ENCODE data around the gene SERPINA5.

Gene SERPINA5

DNA sequence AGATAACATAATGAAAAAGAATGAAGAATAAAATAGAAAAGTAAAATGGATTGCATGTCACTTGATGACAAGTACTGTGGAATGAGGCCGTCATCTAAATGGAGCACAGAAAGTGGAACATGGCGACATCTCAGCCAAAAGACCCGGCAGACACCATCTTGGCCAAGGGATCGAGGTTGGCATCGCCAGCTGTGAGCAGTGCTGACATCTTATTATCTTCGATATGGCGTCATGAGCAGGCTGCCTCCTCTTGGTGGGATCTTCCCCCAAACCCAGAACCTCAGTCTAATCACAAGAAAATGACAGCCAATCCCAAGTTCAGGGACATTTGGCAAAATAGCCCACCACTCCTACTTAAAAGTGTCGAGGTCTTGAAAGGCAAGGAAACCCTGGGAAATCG, 15.1 kb downstream of the SERPINA5 start:
- Mint-ChIP-seq H3K9me3 (no peaks in the 10 kb centered on the region), H3K36me3 (ENCODE audit: low read depth) (no peaks in the 10 kb centered on the region), H3K27ac (no peak overlapping the region), H3K4me1 (peaks cover 52% of the 10 kb centered on the region), H3K4me3 (no peak overlapping the region), H3K27me3 (ENCODE audit: low read depth, poor library complexity) (peaks cover 17% of the 10 kb centered on the region)
- TF ChIP-seq, protein P1, sequence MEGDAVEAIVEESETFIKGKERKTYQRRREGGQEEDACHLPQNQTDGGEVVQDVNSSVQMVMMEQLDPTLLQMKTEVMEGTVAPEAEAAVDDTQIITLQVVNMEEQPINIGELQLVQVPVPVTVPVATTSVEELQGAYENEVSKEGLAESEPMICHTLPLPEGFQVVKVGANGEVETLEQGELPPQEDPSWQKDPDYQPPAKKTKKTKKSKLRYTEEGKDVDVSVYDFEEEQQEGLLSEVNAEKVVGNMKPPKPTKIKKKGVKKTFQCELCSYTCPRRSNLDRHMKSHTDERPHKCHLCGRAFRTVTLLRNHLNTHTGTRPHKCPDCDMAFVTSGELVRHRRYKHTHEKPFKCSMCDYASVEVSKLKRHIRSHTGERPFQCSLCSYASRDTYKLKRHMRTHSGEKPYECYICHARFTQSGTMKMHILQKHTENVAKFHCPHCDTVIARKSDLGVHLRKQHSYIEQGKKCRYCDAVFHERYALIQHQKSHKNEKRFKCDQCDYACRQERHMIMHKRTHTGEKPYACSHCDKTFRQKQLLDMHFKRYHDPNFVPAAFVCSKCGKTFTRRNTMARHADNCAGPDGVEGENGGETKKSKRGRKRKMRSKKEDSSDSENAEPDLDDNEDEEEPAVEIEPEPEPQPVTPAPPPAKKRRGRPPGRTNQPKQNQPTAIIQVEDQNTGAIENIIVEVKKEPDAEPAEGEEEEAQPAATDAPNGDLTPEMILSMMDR (IDR thresholded peaks at IDR 0.05): no peak
- DNase-seq: no peak

DNA sequence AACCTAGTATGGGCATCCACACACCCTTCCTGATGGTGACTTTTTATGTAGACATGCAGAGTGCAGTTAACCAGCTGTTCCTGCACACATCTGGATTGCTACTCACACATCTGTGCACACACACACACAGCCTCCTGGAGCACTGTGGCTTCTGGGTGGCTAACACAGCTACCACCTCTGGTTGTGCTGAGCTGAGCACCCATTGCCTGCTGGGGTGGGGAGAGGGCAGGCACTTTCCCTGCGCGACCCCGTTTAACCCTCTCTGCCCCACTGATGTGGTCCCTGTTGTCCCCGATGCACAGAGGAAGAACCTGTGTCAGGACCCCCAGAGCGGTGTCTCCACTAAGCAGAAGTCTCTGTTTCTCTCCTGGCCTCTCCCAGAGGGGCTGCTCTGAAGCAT, 16.6 kb downstream of the SERPINA5 start:
- TF ChIP-seq, protein P1 (IDR thresholded peaks at IDR 0.05): no peak
- Mint-ChIP-seq H3K9me3 (no peaks in the 10 kb centered on the region), H3K27me3 (ENCODE audit: low read depth, poor library complexity) (peaks cover 14% of the 10 kb centered on the region), H3K36me3 (ENCODE audit: low read depth) (no peaks in the 10 kb centered on the region), H3K4me1 (peaks cover 52% of the 10 kb centered on the region), H3K27ac (no peak overlapping the region), H3K4me3 (no peak overlapping the region)
- no peak for DNase-seq

DNA sequence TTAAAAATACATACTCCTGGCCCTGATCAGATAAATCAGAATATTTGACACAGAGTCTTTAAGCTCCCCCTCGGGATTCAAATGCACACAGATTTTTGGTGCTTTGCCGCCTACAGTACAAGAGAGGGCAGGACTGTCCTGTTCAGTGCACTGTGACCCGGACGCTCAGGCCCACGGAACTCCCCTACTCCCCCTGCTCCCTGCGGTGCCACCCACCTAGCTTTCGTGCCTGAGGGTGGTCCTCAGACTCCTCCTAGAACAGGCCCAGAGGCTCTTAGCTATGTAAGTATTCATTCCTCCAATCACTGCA, 17.2 kb downstream of the SERPINA5 start:
- Mint-ChIP-seq H3K27me3 (ENCODE audit: low read depth, poor library complexity) (peaks cover 17% of the 10 kb centered on the region), H3K27ac (no peak overlapping the region), H3K36me3 (ENCODE audit: low read depth) (no peaks in the 10 kb centered on the region), H3K4me1 (peaks cover 52% of the 10 kb centered on the region), H3K4me3 (no peak overlapping the region), H3K9me3 (no peaks in the 10 kb centered on the region)
- TF ChIP-seq, protein P1 (IDR thresholded peaks at IDR 0.05): no peak
- no peak for DNase-seq

DNA sequence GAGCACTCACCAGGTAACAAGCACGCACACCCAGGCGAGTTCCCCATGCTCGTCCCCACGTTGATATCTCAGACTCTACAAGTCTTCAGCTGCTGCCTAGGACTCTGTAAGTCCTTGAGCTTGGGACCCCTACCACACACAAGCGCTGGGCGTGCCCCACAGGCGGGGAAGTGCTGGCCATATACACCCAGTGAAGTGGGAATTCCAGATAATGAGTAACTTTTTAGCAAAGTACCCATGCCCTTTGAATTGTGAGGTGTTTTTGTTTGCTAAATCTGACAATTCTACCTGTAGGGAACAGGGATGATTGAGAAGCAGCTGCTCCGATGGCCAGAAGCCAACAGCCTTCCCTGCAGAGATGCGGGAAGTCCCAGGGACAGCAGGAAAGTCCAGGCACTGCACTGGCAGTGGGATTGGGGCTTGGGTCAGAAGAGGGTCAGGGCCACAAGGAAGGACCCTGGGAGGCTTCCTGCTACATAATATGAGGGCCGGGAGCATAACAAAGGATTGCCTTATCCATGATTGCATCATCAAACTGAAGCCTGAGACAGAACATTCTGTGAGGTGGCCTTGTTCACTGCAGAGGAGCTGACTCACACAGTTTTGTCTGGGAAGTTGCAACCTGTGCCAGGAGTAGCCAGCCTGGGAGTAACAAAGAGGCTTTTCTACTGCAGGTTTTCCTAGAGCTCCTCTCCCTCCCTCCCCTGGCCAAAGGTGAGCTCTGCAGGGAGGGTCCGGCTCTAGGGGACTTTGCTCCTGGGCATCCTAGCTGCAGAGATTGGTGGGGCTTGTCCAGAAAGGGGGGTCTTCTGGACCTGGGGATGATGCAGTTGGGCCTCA, 17.8 kb downstream of the SERPINA5 start:
- H3K4me3 Mint-ChIP-seq: no peak overlapping the region
- peaks cover 48% of the 10 kb centered on the region for H3K4me1 Mint-ChIP-seq
- DNase-seq: no peak
- H3K27ac Mint-ChIP-seq: no peak overlapping the region
- H3K27me3 Mint-ChIP-seq (ENCODE audit: low read depth, poor library complexity): peaks cover 16% of the 10 kb centered on the region
- no peaks in the 10 kb centered on the region for H3K9me3 Mint-ChIP-seq
- TF ChIP-seq, protein P1 (IDR thresholded peaks at IDR 0.05): no peak
- H3K36me3 Mint-ChIP-seq (ENCODE audit: low read depth): no peaks in the 10 kb centered on the region

DNA sequence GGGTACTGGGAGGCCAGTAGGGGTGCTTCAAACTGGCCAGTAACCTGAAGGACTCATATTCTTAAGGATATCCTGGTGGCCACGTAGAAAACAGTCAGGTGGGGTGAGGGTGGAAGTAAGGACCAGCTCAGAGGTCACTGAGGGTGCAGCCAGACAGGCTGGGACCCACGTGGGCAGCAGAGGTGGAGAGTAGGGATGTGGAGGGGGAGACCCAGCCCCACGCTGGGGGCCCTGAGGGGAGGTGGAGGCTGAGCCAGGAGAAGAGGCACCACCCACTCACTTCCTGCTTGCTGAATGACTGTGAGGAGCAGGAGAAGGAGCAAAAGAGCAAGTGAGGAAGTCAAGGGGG, 18.4 kb downstream of the SERPINA5 start:
- Mint-ChIP-seq H3K4me1 (peaks cover 44% of the 10 kb centered on the region), H3K36me3 (ENCODE audit: low read depth) (no peaks in the 10 kb centered on the region), H3K27me3 (ENCODE audit: low read depth, poor library complexity) (peaks cover 12% of the 10 kb centered on the region)

More for the DNA sequence above, 18.4 kb downstream of the SERPINA5 start:
- TF ChIP-seq, protein P1 (IDR thresholded peaks at IDR 0.05): no peak
- no peak overlapping the region for H3K27ac Mint-ChIP-seq
- no peak overlapping the region for H3K4me3 Mint-ChIP-seq
- DNase-seq: no peak
- H3K9me3 Mint-ChIP-seq: no peaks in the 10 kb centered on the region
